ENCODE results near the gene MRPS6. TPM values are rescaled to one million over a fixed set of nuclear protein-coding genes. Genes with fewer than 3 reads are reported as not detected.

MRPS6 gene
- total RNA-seq, 1 experiment from 2014 or later, result 55.1 TPM

GRCh38 chr21:34135330-34135729 is 62.0 kb downstream of the MRPS6 start:
- H3K9me2 ChIP-seq (ENCODE audit: insufficient read depth), result no peaks in the 10 kb centered on the region
- peaks cover 69% of the 10 kb centered on the region for H3K79me2 ChIP-seq (ENCODE audit: insufficient read depth, low read length)
- H3K36me3 ChIP-seq (ENCODE audit: control insufficient read depth in 1 of 2, insufficient read depth in 2 of 2, low read length in 2 of 2), result no peaks in the 10 kb centered on the region
- no peak for DNase-seq (ENCODE audit: low read depth, low spot score)
- H3K27ac ChIP-seq (ENCODE audit: low read depth, low read length), result no peak overlapping the region
- H3K9ac ChIP-seq (ENCODE audit: low read length), result no peak overlapping the region
- RAD21 ChIA-PET (ENCODE audit: low non-redundant PET in 1 of 2, low total read pairs in 2 of 2, uncharacterized antibody in 2 of 2, unreplicated experiment in 2 of 2), result no interaction called here
- H3K4me2 ChIP-seq (ENCODE audit: low read length), result no peak overlapping the region
- no peaks in the 10 kb centered on the region for H3K9me3 ChIP-seq (ENCODE audit: control insufficient read depth in 1 of 2, insufficient read depth in 1 of 2, low read depth in 1 of 2, low read length in 2 of 2)
- BruUV-seq (replicated peaks), result no TSS peak
- POLR2A ChIA-PET, result interaction anchor here (0.7 kb wide), 1 partner anchor 9 kb away, joined by 3 read pairs; no protein-coding TSS in a partner anchor
- no peak for ATAC-seq
- no peak overlapping the region for H3K4me3 ChIP-seq (replicated peaks in 1 of 2; ENCODE audit: low read depth in 1 of 2, low read length in 2 of 2)
- no peak overlapping the region for H2AFZ ChIP-seq (ENCODE audit: low read depth, low read length, poor library complexity, severe bottlenecking)
- intact Hi-C loops (cut with micrococcal nuclease), result no loop called here
- no peaks in the 10 kb centered on the region for H4K20me1 ChIP-seq (ENCODE audit: insufficient read depth)
- no peak for TF ChIP-seq ZFX (IDR thresholded peaks at IDR 0.05)
- H3K27me3 ChIP-seq (ENCODE audit: insufficient read depth, low read length), result no peaks in the 10 kb centered on the region
- CTCF ChIA-PET, result interaction anchor here (0.6 kb wide), 1 partner anchor 35 kb away, joined by 3 read pairs; no protein-coding TSS in a partner anchor
- peaks cover 0 to 2% of the 10 kb centered on the region in 2 experiments; a peak in 2 of 4 replicates for H3K4me1 ChIP-seq (ENCODE audit: control insufficient read depth in 1 of 2, insufficient read depth in 2 of 2, low read length in 2 of 2)

- H3K27me3 ChIP-seq (ENCODE audit: insufficient read depth, low read length), result no peaks in the 10 kb centered on the region
- RAD21 ChIA-PET (ENCODE audit: low non-redundant PET in 1 of 2, low total read pairs in 2 of 2, uncharacterized antibody in 2 of 2, unreplicated experiment in 2 of 2), result no interaction called here
- no TSS peak for BruUV-seq (replicated peaks)
- no peaks in the 10 kb centered on the region for H3K9me2 ChIP-seq (ENCODE audit: insufficient read depth)
- H3K9ac ChIP-seq (ENCODE audit: low read length), result no peak overlapping the region
- H4K20me1 ChIP-seq (ENCODE audit: insufficient read depth), result no peaks in the 10 kb centered on the region
- H3K4me3 ChIP-seq (replicated peaks in 1 of 2; ENCODE audit: low read depth in 1 of 2, low read length in 2 of 2), result no peak overlapping the region
- ATAC-seq (no peak), DNase-seq (ENCODE audit: low read depth, low spot score) (no peak)
- intact Hi-C loops (cut with micrococcal nuclease), result no loop called here
- 0 out of 4 replicates have a peak, but pooled peaks cover 0 to 3% of the 10 kb centered on the region in 2 experiments for H3K36me3 ChIP-seq (ENCODE audit: control insufficient read depth in 1 of 2, insufficient read depth in 2 of 2, low read length in 2 of 2)
- no peak overlapping the region for H2AFZ ChIP-seq (ENCODE audit: low read depth, low read length, poor library complexity, severe bottlenecking)
- peaks cover 45% of the 10 kb centered on the region for H3K79me2 ChIP-seq (ENCODE audit: insufficient read depth, low read length)
- no peaks in the 10 kb centered on the region; a peak in 1 of 4 replicates for H3K9me3 ChIP-seq (ENCODE audit: control insufficient read depth in 1 of 2, insufficient read depth in 1 of 2, low read depth in 1 of 2, low read length in 2 of 2)
- CTCF ChIA-PET, result no interaction called here
- H3K4me1 ChIP-seq (ENCODE audit: control insufficient read depth in 1 of 2, insufficient read depth in 2 of 2, low read length in 2 of 2), result no peaks in the 10 kb centered on the region
- H3K27ac ChIP-seq (ENCODE audit: low read depth, low read length), result no peak overlapping the region
- no peak overlapping the region for H3K4me2 ChIP-seq (ENCODE audit: low read length)
- POLR2A ChIA-PET, result no interaction called here
- TF ChIP-seq SRF (IDR thresholded peaks at IDR 0.05; ENCODE audit: low read depth) (no peak), ZBTB33 (IDR thresholded peaks at IDR 0.05; ENCODE audit: extremely low read depth, insufficient replicate concordance, low read length) (no peak), EZH2 (IDR thresholded peaks at IDR 0.05) (no peak), CBX3 (IDR thresholded peaks at IDR 0.05; ENCODE audit: low read depth) (no peak), REST (IDR thresholded peaks at IDR 0.05; ENCODE audit: low read depth) (no peak), MAX (IDR thresholded peaks at IDR 0.05) (no peak), ELF1 (IDR thresholded peaks at IDR 0.05; ENCODE audit: borderline replicate concordance, low read depth) (no peak), ZFX (IDR thresholded peaks at IDR 0.05) (no peak), EGR1 (IDR thresholded peaks at IDR 0.05; ENCODE audit: low read depth) (no peak), CTCF (IDR thresholded peaks at IDR 0.05 in 2 of 3, conservative IDR thresholded peaks at IDR 0.05 in 1 of 3; ENCODE audit: borderline replicate concordance in 1 of 3, insufficient read depth in 1 of 3, low read depth in 2 of 3, low read length in 2 of 3) (no peak), SP1 (IDR thresholded peaks at IDR 0.05; ENCODE audit: low read depth) (no peak), ATF3 (IDR thresholded peaks at IDR 0.05) (no peak), SIN3A (IDR thresholded peaks at IDR 0.05; ENCODE audit: low read depth) (no peak)
Measured at GRCh38 chr21:34141373-34141772, 68.0 kb downstream of the MRPS6 start.
